Sciatic nerve (tissue), 2 donors: ENCODE results near the gene MID2. TPM values are rescaled to one million over a fixed set of nuclear protein-coding genes. Genes with fewer than 3 reads are reported as not detected.
"Not testable (repeated sequence)": the region's sequence is repeated elsewhere in the genome, so short reads cannot be mapped to it uniquely, and the experiment has no call there.

ENCODE experiments used
- ATAC-seq: fragments of 200-7000 bp; cut with Tn5 transposase; one replicate; pipeline ENCODE4 v1.9.1; 2020; ENCODE audit warnings: mild to moderate bottlenecking, moderate library complexity
- DNase-seq: peaks from one replicate; pipeline ENCODE4 v3.0.0-alpha.2; 2020; ENCODE audit warnings: low spot score
- intact Hi-C: fragments of 100-400 bp; cut with DNase I; formaldehyde crosslinking; loops from one replicate; pipeline ENCODE4 v1.14.2; 2022
- total RNA-seq: library from RNA; stranded (reverse); fragmentation: NEBNext Ultra II Directional; extraction: Animal tissue kit (Norgen Biotek cat#: 25700); gene quantifications from one replicate; pipeline ENCODE4 v1.2.1, GENCODE V29; 2021
- donor health status: DM: no; HTN: no; CAD: no.
- donor health status: DM: no; HTN: no; CAD: no.

The MID2 gene
- total RNA-seq, 1 donor from 2014 or later: 26.7 TPM

GRCh38 chrX:107834275-107835201, 8.9 kb downstream of the MID2 start:
- intact Hi-C loops: no loop called here
- DNase-seq: no peak
- no peak for ATAC-seq

GRCh38 chrX:107836958-107837357, 11.3 kb downstream of the MID2 start:
- no peak for ATAC-seq
- intact Hi-C loops: no loop called here
- no peak for DNase-seq

GRCh38 chrX:107840971-107841370, 15.3 kb downstream of the MID2 start:
- DNase-seq (no peak), ATAC-seq (no peak)
- intact Hi-C loops: no loop called here

DNA sequence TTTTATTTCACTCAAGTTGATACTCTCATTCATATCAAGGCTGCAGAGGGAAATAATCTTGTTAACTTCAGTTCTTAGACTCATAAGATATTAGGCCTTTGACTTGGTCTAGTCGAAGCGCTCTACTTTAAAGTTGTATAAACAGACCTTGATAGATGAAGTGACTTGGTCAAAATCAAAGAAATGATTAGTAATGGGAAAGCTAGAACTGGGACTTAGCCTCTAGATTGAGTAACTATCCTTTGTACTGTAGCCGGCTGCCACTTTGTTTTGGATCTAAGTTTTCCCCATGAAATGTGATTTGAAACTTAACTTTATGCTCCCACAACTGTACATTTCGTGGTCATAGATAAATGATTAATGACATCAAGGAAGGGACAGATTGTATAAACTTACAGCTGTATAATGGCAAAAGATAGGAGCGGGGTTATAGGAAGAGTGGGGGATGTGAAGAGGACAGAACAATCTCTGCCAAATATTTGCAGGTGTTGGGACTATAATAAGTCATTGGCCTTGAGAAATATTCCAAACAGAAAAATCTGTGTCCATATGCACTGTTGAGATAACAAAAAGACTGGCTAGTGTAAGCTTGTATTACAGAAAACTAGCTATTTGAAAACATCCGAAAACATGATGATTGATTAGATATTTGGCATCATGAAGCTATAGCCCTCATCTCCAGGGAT, 17.2 kb downstream of the MID2 start:
- DNase-seq (no peak), ATAC-seq (no peak)
- intact Hi-C loops: no loop called here

DNA sequence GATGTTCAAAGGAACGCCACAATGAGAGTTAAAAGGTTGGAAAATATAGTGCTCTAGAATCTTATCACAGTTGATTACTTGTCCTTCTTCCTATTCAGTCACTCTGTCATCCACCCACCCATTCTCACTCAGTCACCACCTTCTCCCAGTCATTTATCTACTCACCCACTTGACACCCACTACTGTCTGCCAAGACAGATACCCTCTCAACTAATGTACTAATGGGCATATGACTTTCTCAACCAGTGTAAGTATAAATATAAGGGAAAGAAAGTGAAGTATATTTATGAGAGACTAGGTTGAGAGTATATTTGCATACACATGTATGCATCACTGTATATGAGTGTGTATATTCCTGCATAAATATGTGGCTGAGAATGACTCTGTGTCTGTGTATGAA, 20.0 kb downstream of the MID2 start:
- ATAC-seq (no peak), DNase-seq (no peak)
- intact Hi-C loops: no loop called here

- ATAC-seq: no peak
- no peak for DNase-seq
- intact Hi-C loops: no loop called here
Measured at GRCh38 chrX:107848591-107848990, 22.9 kb downstream of the MID2 start.

GRCh38 chrX:107849747-107850421, 24.2 kb downstream of the MID2 start:
- DNase-seq (no peak), ATAC-seq (no peak)
- intact Hi-C loops: no loop called here

DNA sequence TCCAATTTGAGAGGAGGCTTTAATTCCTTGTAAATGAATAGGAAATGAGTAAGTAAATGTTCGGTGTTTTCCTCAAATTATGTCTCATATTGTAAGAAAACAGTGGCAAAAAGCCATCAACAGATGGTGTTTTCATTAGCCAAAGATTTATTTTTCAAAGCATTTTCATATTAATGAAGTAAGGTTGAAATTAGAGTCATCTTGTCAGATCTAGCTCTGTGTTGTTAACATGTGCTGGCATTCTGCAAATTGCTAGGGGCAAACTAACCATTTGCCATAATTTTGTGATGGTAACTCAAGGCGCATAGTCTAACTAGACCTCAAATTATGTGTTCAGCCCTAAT, 24.7 kb downstream of the MID2 start:
- ATAC-seq (no peak), DNase-seq (no peak)
- intact Hi-C loops: no loop called here

- no peak for DNase-seq
- ATAC-seq: no peak
- intact Hi-C loops: no loop called here
Measured at GRCh38 chrX:107851215-107851614, 25.5 kb downstream of the MID2 start.

- intact Hi-C loops, ATAC-seq, DNase-seq: not testable (repeated sequence)
Measured at GRCh38 chrX:107851665-107852064, 26.0 kb downstream of the MID2 start.

- no peak for ATAC-seq
- no peak for DNase-seq
- intact Hi-C loops: no loop called here
Measured at GRCh38 chrX:107856289-107856688, 30.6 kb downstream of the MID2 start.

DNA sequence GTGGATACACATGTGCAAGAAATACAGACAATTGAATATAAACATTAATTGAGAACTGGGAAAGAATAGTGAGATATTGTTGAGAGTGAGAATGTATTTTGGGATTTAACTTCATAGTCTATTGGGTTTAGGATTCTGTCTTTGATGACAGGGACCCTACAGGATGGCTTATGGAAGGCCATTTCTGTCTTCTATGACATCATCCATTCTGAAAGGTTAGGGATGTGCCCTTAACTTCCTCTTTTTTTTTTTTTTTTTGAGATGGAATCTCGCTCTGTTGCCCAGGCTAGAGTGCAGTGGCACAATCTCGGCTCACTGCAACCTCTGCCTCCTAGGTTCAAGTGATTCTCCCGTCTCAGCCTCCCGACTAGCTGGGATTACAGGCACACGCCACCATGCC, 31.4 kb downstream of the MID2 start:
- intact Hi-C loops, ATAC-seq, DNase-seq: not testable (repeated sequence)

DNA sequence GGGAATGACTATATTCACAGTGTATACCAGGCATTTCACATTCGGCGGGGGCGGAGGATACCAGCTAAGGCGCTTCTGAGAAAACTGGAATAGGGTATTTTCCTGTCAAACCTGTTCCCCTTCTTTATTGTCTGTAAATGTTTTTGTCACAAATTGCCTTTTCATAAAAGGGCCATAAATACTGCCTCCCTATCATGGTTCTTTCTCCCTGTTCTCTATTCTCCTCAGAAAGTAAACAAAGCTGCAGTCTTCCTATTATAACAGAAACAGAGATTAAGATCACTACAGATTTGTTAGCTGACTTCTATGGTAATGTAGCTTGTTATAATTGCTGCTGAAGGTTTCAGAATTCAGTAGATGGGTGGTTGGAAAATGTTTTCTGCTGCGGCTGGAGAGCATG, 32.2 kb downstream of the MID2 start:
- ATAC-seq (no peak), DNase-seq (no peak)
- intact Hi-C loops: no loop called here

GRCh38 chrX:107861056-107861455, 35.4 kb downstream of the MID2 start:
- no peak for DNase-seq
- no peak for ATAC-seq
- intact Hi-C loops: no loop called here

DNA sequence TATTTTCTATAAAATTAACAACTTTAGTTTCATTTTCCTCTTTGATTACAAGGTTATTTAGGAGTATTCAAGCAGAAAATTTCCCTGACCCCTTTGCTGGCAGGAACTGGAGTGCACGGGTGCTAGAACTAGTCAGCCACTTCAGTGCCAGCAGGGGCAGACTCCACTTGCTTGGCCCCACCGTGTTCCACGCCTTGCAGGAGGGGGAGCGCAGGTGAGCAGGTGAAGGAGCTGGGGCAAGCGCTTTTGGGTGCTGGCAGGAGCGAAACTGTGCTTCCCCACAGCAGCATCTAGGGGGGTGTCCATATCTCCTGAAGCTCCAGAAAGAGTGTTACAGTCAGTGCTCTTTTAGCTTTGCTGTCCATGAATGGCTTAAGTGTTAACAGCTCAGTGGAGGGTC, 45.5 kb downstream of the MID2 start:
- intact Hi-C loops: no loop called here
- DNase-seq (no peak), ATAC-seq (no peak)

GRCh38 chrX:107878106-107878505, 52.4 kb downstream of the MID2 start:
- DNase-seq (no peak), ATAC-seq (no peak)
- intact Hi-C loops: no loop called here

DNA sequence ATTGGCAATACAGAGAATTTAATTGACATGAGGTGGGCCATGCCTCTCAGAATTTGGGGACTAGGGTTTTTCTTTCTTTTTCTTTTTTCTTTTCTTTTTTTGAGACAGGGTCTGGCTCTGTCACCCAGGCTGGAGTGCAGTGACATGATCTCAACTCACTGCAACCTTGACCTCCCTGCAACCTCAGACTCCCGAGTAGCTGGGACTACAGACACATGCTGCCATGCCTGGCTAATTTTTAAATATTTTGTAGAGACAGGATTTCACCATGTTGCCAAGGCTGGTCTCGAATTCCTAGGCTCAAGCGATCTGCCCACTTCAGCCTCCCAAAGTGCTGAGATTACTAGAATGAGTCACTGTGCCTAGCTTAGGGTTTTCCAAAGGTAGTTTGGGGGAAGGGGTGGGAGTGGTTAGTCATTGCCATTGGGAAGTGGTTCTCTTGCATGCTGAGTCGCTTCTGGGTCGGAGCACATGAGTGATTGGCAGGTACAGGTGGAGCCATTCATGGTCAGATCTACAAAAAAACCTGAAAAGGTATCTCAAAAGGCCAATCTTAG, 54.5 kb downstream of the MID2 start:
- ATAC-seq: no peak
- intact Hi-C loops: no loop called here
- no peak for DNase-seq

GRCh38 chrX:107894038-107894437, 68.4 kb downstream of the MID2 start:
- no peak for DNase-seq
- ATAC-seq: no peak
- intact Hi-C loops: no loop called here

- ATAC-seq: no peak
- intact Hi-C loops: no loop called here
- no peak for DNase-seq
Measured at GRCh38 chrX:107902721-107903120, 77.1 kb downstream of the MID2 start.

- DNase-seq (no peak), ATAC-seq (no peak)
- intact Hi-C loops: no loop called here
Measured at GRCh38 chrX:107905366-107905765, 79.7 kb downstream of the MID2 start.
